CD4-positive, alpha-beta T cell treated with Interleukin-15 for 4 hours (primary cell): ENCODE data around the gene C5orf58.
"Not testable (repeated sequence)": the region's sequence is repeated elsewhere in the genome, so short reads cannot be mapped to it uniquely, and the experiment has no call there.

Experiments used
- DNase-seq: peaks from one replicate; pipeline ENCODE4 v3.0.0-alpha.2; 2020; ENCODE audit warnings: low spot score

C5orf58 gene

GRCh38 chr5:170223906-170224305 is 8.9 kb upstream of the C5orf58 start:
- DNase-seq = no peak

- DNase-seq = peak; percentile 80
These were observed 7.3 kb upstream of the C5orf58 start for GRCh38 chr5:170225326-170226128.

- DNase-seq = no peak
These were observed 6.6 kb upstream of the C5orf58 start for GRCh38 chr5:170226129-170226615.

GRCh38 chr5:170226661-170227060 is 6.1 kb upstream of the C5orf58 start:
- DNase-seq = no peak

- no peak for DNase-seq
These were observed 3.9 kb upstream of the C5orf58 start for GRCh38 chr5:170228762-170229435.

- DNase-seq = no peak
These were observed 640 bp downstream of the C5orf58 start for GRCh38 chr5:170233358-170233892.

GRCh38 chr5:170235876-170236864 is 3.4 kb downstream of the C5orf58 start:
- DNase-seq = no peak

GRCh38 chr5:170238456-170239196 is 5.8 kb downstream of the C5orf58 start:
- DNase-seq = no peak

- not testable (repeated sequence) for DNase-seq
These were observed 12.7 kb downstream of the C5orf58 start for GRCh38 chr5:170245436-170245835.

- DNase-seq = no peak
These were observed 13.5 kb downstream of the C5orf58 start for GRCh38 chr5:170246126-170246870.

GRCh38 chr5:170247363-170247762 is 14.6 kb downstream of the C5orf58 start:
- DNase-seq = no peak

GRCh38 chr5:170248172-170248930 is 15.6 kb downstream of the C5orf58 start:
- DNase-seq = no peak

GRCh38 chr5:170248931-170249227 is 16.1 kb downstream of the C5orf58 start:
- DNase-seq = not testable (repeated sequence)

- DNase-seq = no peak
These were observed 16.6 kb downstream of the C5orf58 start for GRCh38 chr5:170249355-170249754.

- DNase-seq = no peak
These were observed 18.1 kb downstream of the C5orf58 start for GRCh38 chr5:170250810-170251317.

- DNase-seq = no peak
These were observed 18.7 kb downstream of the C5orf58 start for GRCh38 chr5:170251462-170251861.

- no peak for DNase-seq
These were observed 19.3 kb downstream of the C5orf58 start for GRCh38 chr5:170252109-170252508.

GRCh38 chr5:170252720-170253350 is 20.1 kb downstream of the C5orf58 start:
- DNase-seq = no peak

GRCh38 chr5:170254056-170254455 is 21.3 kb downstream of the C5orf58 start:
- peak; percentile 88 for DNase-seq
